ENCODE measurements around the gene LRRC34.

- TF ChIP-seq CTCF (IDR thresholded peaks at IDR 0.05) = no peak
- TF ChIP-seq EP300 (IDR thresholded peaks at IDR 0.05) = no peak
Measured at GRCh38 chr3:169836942-169837275, 24.2 kb upstream of the LRRC34 start.
